Measurements from ENCODE around the gene DNM3.

DNM3 gene

GRCh38 chr1:172397221-172397620 lies 555.9 kb downstream of the DNM3 start:
- TF ChIP-seq ZC3H10 (CRISPR knock-in tag; IDR thresholded peaks at IDR 0.05) (0 out of 2 replicates have a peak, but pooled peaks have one; percentile 3), CREB5 (CRISPR knock-in tag; IDR thresholded peaks at IDR 0.05; ENCODE audit: low read depth) (no peak)
- 0 out of 3 replicates have a peak, but pooled peaks have one; percentile 27 for ATAC-seq

GRCh38 chr1:172397633-172398032 lies 556.3 kb downstream of the DNM3 start:
- no peak for TF ChIP-seq BACH2 (CRISPR knock-in tag; IDR thresholded peaks at IDR 0.05; ENCODE audit: borderline replicate concordance)
- TF ChIP-seq OSR1 (CRISPR knock-in tag; IDR thresholded peaks at IDR 0.05), result 0 out of 2 replicates have a peak, but pooled peaks have one; percentile 62
- TF ChIP-seq ZNF8 (CRISPR knock-in tag; IDR thresholded peaks at IDR 0.05), result no peak
- no peak for ATAC-seq

GRCh38 chr1:172398193-172398592 lies 556.9 kb downstream of the DNM3 start:
- no peak; the same call in 1 of the 3 replicates for ATAC-seq
- TF ChIP-seq ZNF565 (CRISPR knock-in tag; conservative IDR thresholded peaks at IDR 0.05; ENCODE audit: low read depth) (no peak), BACH2 (CRISPR knock-in tag; IDR thresholded peaks at IDR 0.05; ENCODE audit: borderline replicate concordance) (no peak), ZNF70 (CRISPR knock-in tag; IDR thresholded peaks at IDR 0.05) (no peak), ISL1 (CRISPR knock-in tag; IDR thresholded peaks at IDR 0.05) (no peak)

- peak; percentile 83 for ATAC-seq
- TF ChIP-seq ISL1 (CRISPR knock-in tag; IDR thresholded peaks at IDR 0.05), result no peak
- TF ChIP-seq OSR1 (CRISPR knock-in tag; IDR thresholded peaks at IDR 0.05), result no peak
- TF ChIP-seq POU6F1 (CRISPR knock-in tag; IDR thresholded peaks at IDR 0.05; ENCODE audit: borderline replicate concordance, low read depth), result 0 out of 2 replicates have a peak, but pooled peaks have one; percentile 47
- TF ChIP-seq TOX (CRISPR knock-in tag; IDR thresholded peaks at IDR 0.05; ENCODE audit: borderline replicate concordance), result peak; percentile 10; the same call in 1 of the 2 replicates
- TF ChIP-seq ESRRG (CRISPR knock-in tag; IDR thresholded peaks at IDR 0.05), result no peak
- TF ChIP-seq ZC3H10 (CRISPR knock-in tag; IDR thresholded peaks at IDR 0.05), result 0 out of 2 replicates have a peak, but pooled peaks have one; percentile 6
- no peak for TF ChIP-seq CREB5 (CRISPR knock-in tag; IDR thresholded peaks at IDR 0.05; ENCODE audit: low read depth)
Measured at GRCh38 chr1:172398970-172399755, 557.9 kb downstream of the DNM3 start.

- TF ChIP-seq GLIS3 (CRISPR knock-in tag; IDR thresholded peaks at IDR 0.05), result no peak
- TF ChIP-seq RARB (CRISPR knock-in tag; IDR thresholded peaks at IDR 0.05), result no peak
- no peak for TF ChIP-seq ESRRG (CRISPR knock-in tag; IDR thresholded peaks at IDR 0.05)
- TF ChIP-seq CSDC2 (CRISPR knock-in tag; IDR thresholded peaks at IDR 0.05), result no peak
- no peak for TF ChIP-seq ZFP3 (CRISPR knock-in tag; IDR thresholded peaks at IDR 0.05)
- no peak for TF ChIP-seq ZFP30 (CRISPR knock-in tag; IDR thresholded peaks at IDR 0.05)
- no peak for TF ChIP-seq ZC3H10 (CRISPR knock-in tag; IDR thresholded peaks at IDR 0.05)
- TF ChIP-seq ISL1 (CRISPR knock-in tag; IDR thresholded peaks at IDR 0.05), result no peak
- no peak for TF ChIP-seq PATZ1 (CRISPR knock-in tag; IDR thresholded peaks at IDR 0.05; ENCODE audit: borderline replicate concordance)
- TF ChIP-seq POU6F1 (CRISPR knock-in tag; IDR thresholded peaks at IDR 0.05; ENCODE audit: borderline replicate concordance, low read depth), result no peak
- no peak for TF ChIP-seq PPARA (CRISPR knock-in tag; IDR thresholded peaks at IDR 0.05; ENCODE audit: borderline replicate concordance)
- TF ChIP-seq ZNF565 (CRISPR knock-in tag; conservative IDR thresholded peaks at IDR 0.05; ENCODE audit: low read depth), result no peak
- no peak for TF ChIP-seq ZNF8 (CRISPR knock-in tag; IDR thresholded peaks at IDR 0.05)
- no peak for TF ChIP-seq SNAI2 (CRISPR knock-in tag; IDR thresholded peaks at IDR 0.05)
- no peak for TF ChIP-seq TCF4 (CRISPR knock-in tag; IDR thresholded peaks at IDR 0.05; ENCODE audit: borderline replicate concordance)
- 0 out of 3 replicates have a peak, but pooled peaks have one; percentile 9 for ATAC-seq
Measured at GRCh38 chr1:172399756-172400721, 558.7 kb downstream of the DNM3 start.

Measured in SK-N-SH treated with all-trans-retinoic acid at 6 μM for 48 hours (cell line).